Effector memory CD4-positive, alpha-beta T cell (primary cell): ENCODE results near the gene SRSF7.
"Not testable (repeated sequence)": the region's sequence is repeated elsewhere in the genome, so short reads cannot be mapped to it uniquely, and the experiment has no call there.

Experiments
- DNase-seq, 3 donors: peaks; one replicate each; pipeline ENCODE4 v3.0.0-alpha.2; 2020
- H3K27ac ChIP-seq: 2 replicates; pipeline ENCODE4 v1.7.0; 2013; ENCODE audit warnings: mild to moderate bottlenecking, low read length, moderate library complexity; ENCODE audit not compliant: insufficient read depth, poor library complexity, severe bottlenecking
- H3K27me3 ChIP-seq: replicated peaks from 2 replicates; pipeline ENCODE4 v1.7.0; 2013; ENCODE audit warnings: mild to moderate bottlenecking, low read length; ENCODE audit not compliant: insufficient read depth, control insufficient read depth, poor library complexity, severe bottlenecking
- H3K36me3 ChIP-seq: 2 replicates; pipeline ENCODE4 v1.7.0; 2013; ENCODE audit warnings: mild to moderate bottlenecking, low read length, moderate library complexity; ENCODE audit not compliant: control insufficient read depth, insufficient read depth
- H3K4me1 ChIP-seq: 2 replicates; pipeline ENCODE4 v1.7.0; 2013; ENCODE audit warnings: low read length, mild to moderate bottlenecking; ENCODE audit not compliant: control insufficient read depth, insufficient read depth, poor library complexity, severe bottlenecking
- H3K4me3 ChIP-seq: 2 replicates; pipeline ENCODE4 v1.7.0; 2013; ENCODE audit warnings: low read length, low read depth, mild to moderate bottlenecking; ENCODE audit not compliant: insufficient read depth, poor library complexity, severe bottlenecking
- H3K9me3 ChIP-seq: 2 replicates; pipeline ENCODE4 v1.7.0; 2013; ENCODE audit warnings: mild to moderate bottlenecking, low read length, moderate library complexity; ENCODE audit not compliant: control insufficient read depth

The SRSF7 gene

GRCh38 chr2:38708900-38709566 lies 42.1 kb downstream of the SRSF7 start:
- Histone ChIP-seq H3K9me3 (no peaks in the 10 kb centered on the region), H3K36me3 (peaks cover 8% of the 10 kb centered on the region), H3K27me3 (no peaks in the 10 kb centered on the region), H3K4me1 (peaks cover 30% of the 10 kb centered on the region), H3K27ac (peak overlapping the region; percentile 75), H3K4me3 (peak overlapping the region; percentile 1)
- no peak for DNase-seq

GRCh38 chr2:38708491-38708890 lies 42.7 kb downstream of the SRSF7 start:
- not testable (repeated sequence) for H3K36me3 ChIP-seq, DNase-seq, H3K27me3 ChIP-seq, H3K4me3 ChIP-seq, H3K9me3 ChIP-seq
- peak overlapping the region; percentile 75 for H3K27ac ChIP-seq
- peaks cover 30% of the 10 kb centered on the region for H3K4me1 ChIP-seq

GRCh38 chr2:38706846-38707345 lies 44.3 kb downstream of the SRSF7 start:
- Histone ChIP-seq H3K9me3 (no peaks in the 10 kb centered on the region), H3K4me3 (no peak overlapping the region), H3K4me1 (peaks cover 30% of the 10 kb centered on the region), H3K36me3 (no peaks in the 10 kb centered on the region), H3K27ac (no peak overlapping the region), H3K27me3 (no peaks in the 10 kb centered on the region)
- no peak for DNase-seq

- Histone ChIP-seq H3K27me3 (no peaks in the 10 kb centered on the region), H3K4me1 (peaks cover 19% of the 10 kb centered on the region), H3K9me3 (no peaks in the 10 kb centered on the region), H3K4me3 (no peak overlapping the region), H3K27ac (no peak overlapping the region), H3K36me3 (no peaks in the 10 kb centered on the region)
- no peak for DNase-seq
Measured at GRCh38 chr2:38704664-38705063, 46.5 kb downstream of the SRSF7 start.

GRCh38 chr2:38703336-38703735 lies 47.8 kb downstream of the SRSF7 start:
- H3K4me3 ChIP-seq, H3K27ac ChIP-seq, H3K36me3 ChIP-seq, H3K27me3 ChIP-seq, H3K9me3 ChIP-seq, DNase-seq: not testable (repeated sequence)
- peaks cover 12% of the 10 kb centered on the region for H3K4me1 ChIP-seq

- no peaks in the 10 kb centered on the region for H3K36me3 ChIP-seq
- no peak for DNase-seq
- no peak overlapping the region for H3K27ac ChIP-seq
- H3K4me1 ChIP-seq = peaks cover 17% of the 10 kb centered on the region
- no peak overlapping the region for H3K4me3 ChIP-seq
- no peaks in the 10 kb centered on the region for H3K27me3 ChIP-seq
- H3K9me3 ChIP-seq = no peaks in the 10 kb centered on the region
Measured at GRCh38 chr2:38702413-38702812, 48.7 kb downstream of the SRSF7 start.

GRCh38 chr2:38701542-38701941 lies 49.6 kb downstream of the SRSF7 start:
- DNase-seq = no peak
- H3K9me3 ChIP-seq = no peaks in the 10 kb centered on the region
- peak overlapping the region; percentile 66 for H3K27ac ChIP-seq
- no peaks in the 10 kb centered on the region for H3K27me3 ChIP-seq
- H3K36me3 ChIP-seq = no peaks in the 10 kb centered on the region
- no peak overlapping the region for H3K4me3 ChIP-seq
- peaks cover 17% of the 10 kb centered on the region for H3K4me1 ChIP-seq

GRCh38 chr2:38700881-38701458 lies 50.2 kb downstream of the SRSF7 start:
- Histone ChIP-seq H3K4me1 (peaks cover 17% of the 10 kb centered on the region), H3K27ac (peak overlapping the region; percentile 66), H3K4me3 (peak overlapping the region; percentile 22), H3K9me3 (no peaks in the 10 kb centered on the region), H3K27me3 (no peaks in the 10 kb centered on the region), H3K36me3 (no peaks in the 10 kb centered on the region)
- DNase-seq = no peak

- peaks cover 17% of the 10 kb centered on the region for H3K4me1 ChIP-seq
- no peak for DNase-seq
- peak overlapping the region; percentile 66 for H3K27ac ChIP-seq
- H3K36me3 ChIP-seq = no peaks in the 10 kb centered on the region
- H3K27me3 ChIP-seq = no peaks in the 10 kb centered on the region
- H3K9me3 ChIP-seq = no peaks in the 10 kb centered on the region
- peak overlapping the region; percentile 22 for H3K4me3 ChIP-seq
Measured at GRCh38 chr2:38700113-38700785, 50.9 kb downstream of the SRSF7 start.

- Histone ChIP-seq H3K27me3 (no peaks in the 10 kb centered on the region), H3K4me1 (peaks cover 21% of the 10 kb centered on the region), H3K27ac (peak overlapping the region; percentile 73), H3K4me3 (no peak overlapping the region), H3K9me3 (no peaks in the 10 kb centered on the region), H3K36me3 (no peaks in the 10 kb centered on the region)
- DNase-seq = no peak
Measured at GRCh38 chr2:38698467-38699003, 52.6 kb downstream of the SRSF7 start.
